GM19372 (cell line): Measurements from ENCODE around the gene ACOX3.
"Not testable (repeated sequence)": the region's sequence is repeated elsewhere in the genome, so short reads cannot be mapped to it uniquely, and the experiment has no call there.

Experiments
- ATAC-seq: cut with Tn5 transposase; IDR thresholded peaks from one replicate; pipeline ENCODE4 v1.9.1; 2021; ENCODE audit warnings: mild to moderate bottlenecking, low read depth, moderate library complexity; ENCODE audit not compliant: unreplicated experiment

ACOX3 gene

GRCh38 chr4:8407756-8408155, 32.8 kb downstream of the ACOX3 start:
- no peak for ATAC-seq

DNA sequence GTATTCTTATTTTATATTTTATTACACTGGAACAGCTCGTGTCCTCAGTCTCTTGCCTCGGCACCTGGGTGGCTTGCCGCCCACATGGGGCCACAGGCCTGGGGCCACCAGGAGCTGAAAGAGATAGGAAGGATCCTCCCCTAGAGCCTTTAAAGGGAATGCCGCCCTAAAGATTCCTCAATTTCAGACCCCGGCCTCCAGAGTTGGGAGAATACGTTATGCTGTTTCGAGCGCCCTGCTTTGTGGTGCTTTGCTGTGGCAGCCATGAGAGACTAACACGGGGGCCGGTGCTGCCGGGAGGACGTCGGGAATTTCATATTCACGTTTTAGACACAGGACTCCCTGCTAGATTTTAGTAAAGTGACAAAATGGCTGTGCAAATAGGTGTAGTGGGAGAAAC, 33.2 kb downstream of the ACOX3 start:
- ATAC-seq = no peak

DNA sequence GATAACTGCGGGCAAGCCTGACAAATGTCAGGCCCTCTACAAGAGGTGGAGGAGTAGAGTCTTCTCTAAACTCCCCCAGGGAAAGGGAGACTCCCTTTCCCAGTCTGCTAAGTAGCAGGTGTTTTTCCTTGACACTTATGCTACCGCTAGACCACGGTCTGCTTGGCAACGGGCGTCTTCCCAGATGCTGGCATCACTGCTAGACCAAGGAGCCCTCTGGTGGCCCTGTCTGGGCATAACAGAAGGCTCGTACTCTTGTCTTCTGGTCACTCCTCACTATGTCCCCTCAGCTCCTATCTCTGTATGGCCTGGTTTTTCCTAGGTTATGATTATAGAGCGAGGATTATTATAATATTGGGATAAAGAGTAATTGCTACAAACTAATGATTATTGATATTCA, 33.6 kb downstream of the ACOX3 start:
- not testable (repeated sequence) for ATAC-seq

GRCh38 chr4:8405516-8405875, 35.0 kb downstream of the ACOX3 start:
- no peak for ATAC-seq

GRCh38 chr4:8404791-8405515, 35.6 kb downstream of the ACOX3 start:
- ATAC-seq = no peak

GRCh38 chr4:8403976-8404375, 36.5 kb downstream of the ACOX3 start:
- ATAC-seq = no peak

DNA sequence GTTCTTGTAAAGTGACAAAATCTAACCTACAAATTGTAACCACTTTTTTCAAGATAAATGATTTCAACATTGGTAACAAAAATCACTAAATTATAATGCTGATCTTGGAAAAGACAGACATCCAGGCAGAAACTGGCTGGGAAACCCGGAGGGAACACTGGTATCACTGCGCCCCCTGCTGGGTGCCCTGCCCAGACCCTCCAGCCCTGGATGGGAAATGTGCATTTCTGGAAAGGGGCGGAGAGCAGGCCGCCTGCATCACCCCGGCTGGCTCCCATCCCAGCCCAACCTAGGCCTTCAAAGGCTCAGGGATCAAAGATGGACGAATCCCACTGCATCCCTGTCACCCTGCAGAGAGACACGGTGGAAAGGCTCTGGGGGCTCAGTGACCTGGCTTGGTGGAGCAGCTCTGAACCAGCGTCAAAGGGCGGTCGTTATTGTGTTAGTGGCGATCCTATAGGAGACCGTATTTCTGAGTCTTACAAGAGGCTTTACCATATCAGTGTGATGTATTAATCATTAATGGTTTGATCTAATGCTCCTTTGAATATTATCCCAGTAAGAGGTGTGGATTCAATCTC, 37.3 kb downstream of the ACOX3 start:
- ATAC-seq = no peak

DNA sequence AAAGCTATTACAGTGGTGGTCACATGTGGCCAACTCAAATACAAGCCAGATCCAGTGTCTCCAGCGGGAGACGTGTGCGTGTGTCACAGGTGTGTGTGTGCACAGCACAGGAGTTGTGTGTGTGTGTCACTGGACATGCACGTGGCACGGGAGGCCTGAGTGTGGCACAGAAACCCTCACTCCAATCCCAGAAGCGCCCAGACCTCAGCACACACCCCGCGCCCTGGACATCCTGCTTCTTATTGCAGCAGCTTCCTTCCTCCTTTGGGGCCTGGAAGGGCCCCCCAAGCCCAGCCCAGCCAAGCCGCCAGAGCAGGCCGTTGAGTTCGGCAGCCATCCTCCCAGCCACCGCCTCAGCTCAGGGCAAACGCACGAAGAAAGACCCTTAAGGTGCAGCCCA, 37.9 kb downstream of the ACOX3 start:
- no peak for ATAC-seq

DNA sequence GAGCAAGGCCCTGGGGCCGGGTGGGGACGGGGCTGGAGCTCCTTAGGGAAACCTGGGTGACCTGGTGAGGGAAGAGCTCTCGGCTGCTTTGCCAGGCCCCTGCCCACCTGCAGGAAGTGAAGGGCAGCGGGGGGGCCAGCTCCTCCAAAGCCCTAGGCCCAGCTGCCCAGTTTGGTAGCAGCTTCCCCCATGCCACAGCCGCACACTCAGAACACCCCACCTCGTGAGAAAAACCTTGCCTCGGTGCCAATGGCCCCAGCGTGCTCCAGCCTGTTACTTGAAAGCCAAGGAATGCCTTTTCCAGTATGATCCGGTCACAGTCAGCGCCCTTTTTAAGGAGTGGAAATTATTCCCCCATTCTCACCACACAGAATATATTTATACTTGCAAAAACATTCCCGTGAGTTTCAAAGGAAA, 38.3 kb downstream of the ACOX3 start:
- no peak for ATAC-seq

- ATAC-seq = no peak
Measured at GRCh38 chr4:8401665-8402064, 38.9 kb downstream of the ACOX3 start.

DNA sequence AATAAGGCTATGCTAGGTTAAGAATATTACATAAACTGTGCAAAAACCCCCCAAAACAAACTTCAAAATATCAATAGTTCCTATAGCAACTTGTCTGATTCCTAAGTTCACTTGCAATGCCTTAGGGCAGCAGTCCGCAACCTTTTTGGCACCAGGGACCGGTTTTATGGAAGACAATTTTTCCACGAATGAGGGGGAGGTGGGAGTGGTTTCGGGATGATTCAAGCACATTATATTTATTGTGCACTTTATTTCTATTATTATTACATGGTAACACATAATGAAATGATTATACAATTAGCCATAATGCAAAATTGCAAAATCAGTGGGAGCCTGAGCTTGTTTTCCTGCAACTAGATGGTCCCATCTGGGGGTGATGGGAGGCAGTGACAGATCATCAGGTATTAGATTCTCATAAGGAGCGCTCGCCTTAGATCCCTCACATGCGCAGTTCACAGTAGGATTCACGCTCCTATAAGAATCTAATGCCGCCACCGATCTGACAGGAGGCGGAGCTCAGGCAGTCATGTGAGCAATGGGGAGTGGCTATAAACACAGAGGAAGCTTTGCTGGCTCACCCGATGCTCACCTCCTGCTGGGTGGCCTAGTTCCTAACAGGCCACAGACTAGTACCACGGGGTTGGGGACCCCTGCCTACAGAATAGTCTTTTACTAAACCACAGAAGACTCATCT, 39.7 kb downstream of the ACOX3 start:
- no peak for ATAC-seq

GRCh38 chr4:8399298-8399697, 41.2 kb downstream of the ACOX3 start:
- ATAC-seq = no peak

GRCh38 chr4:8398347-8398746, 42.2 kb downstream of the ACOX3 start:
- ATAC-seq = no peak

- no peak for ATAC-seq
Measured at GRCh38 chr4:8396762-8397406, 43.6 kb downstream of the ACOX3 start.

GRCh38 chr4:8395504-8396296, 44.8 kb downstream of the ACOX3 start:
- no peak for ATAC-seq

- ATAC-seq = no peak
Measured at GRCh38 chr4:8394806-8395205, 45.7 kb downstream of the ACOX3 start.

DNA sequence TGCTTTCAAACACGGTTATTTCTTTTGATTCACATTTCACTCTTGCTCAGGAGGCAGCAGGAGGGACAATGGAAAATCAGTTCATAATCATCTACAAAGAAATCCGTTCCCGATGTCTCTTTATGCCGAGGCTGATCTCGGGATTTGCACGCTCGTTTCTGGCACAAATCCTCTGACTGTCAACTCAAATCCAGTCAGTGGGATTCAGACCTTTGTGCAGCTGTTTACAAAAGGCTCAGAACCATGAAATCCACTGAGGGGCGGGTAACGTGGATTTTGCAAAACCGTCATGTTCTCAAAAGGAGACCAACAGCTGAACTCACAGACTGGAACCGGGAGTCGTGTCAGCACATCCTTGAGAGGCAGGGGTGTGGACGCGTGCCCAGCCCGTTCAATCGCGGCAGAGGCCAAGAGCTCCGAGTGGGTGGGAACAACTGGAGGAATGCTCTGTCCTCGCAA, 46.4 kb downstream of the ACOX3 start:
- ATAC-seq = no peak

DNA sequence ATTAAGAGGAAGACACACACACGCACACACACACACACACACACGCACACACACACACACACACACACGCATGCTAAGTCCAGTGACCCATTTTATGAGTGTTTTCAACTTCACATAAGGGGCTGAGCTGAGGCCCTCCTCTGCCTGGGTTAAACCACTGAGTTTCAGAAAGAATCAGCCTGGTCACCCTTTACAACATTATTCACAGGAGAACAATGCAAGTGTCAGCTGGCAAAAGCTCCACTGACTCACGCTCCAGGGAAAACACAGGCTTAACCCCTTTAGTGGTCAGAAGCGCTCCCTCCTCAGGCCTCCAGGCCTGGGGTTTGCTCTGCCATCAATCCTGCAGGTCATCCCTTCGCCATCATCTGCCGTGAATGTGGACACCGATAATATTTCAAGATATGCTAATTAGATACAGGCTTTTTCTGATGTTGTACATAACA, 46.9 kb downstream of the ACOX3 start:
- no peak for ATAC-seq

DNA sequence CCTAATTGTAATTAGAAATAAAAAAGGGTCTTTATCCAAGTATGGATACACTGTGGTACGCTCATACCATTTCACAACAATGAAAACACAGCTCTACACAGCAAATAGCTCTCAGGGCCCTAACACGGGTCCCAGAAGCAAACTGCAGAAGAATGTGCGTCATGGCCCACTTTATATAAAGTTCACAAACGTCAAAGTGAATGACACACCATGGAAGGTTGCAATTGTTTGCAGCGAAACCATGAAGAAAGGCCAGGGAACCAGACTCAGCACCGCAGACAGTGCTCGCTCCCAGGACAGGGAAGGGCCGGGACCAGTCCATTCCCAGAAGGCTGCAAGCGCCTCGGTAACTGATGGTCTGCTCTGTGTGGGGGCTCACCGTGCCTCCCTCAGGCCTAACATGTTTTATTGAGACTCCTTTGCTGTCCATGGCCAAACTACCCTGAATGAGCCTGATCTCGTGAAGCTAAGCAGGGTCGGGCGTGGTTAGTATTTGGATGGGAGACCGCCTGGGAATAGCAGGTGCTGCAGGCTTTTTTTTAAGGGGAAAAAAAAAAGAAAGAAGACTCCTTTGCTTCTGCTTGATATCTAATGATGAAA, 47.8 kb downstream of the ACOX3 start:
- no peak for ATAC-seq

GRCh38 chr4:8391972-8392371, 48.6 kb downstream of the ACOX3 start:
- peak; percentile 84 for ATAC-seq
